Spleen (tissue), 7 donors: Measurements from ENCODE around the gene KAT6B.

Source experiments
- POLR2A ChIP-seq, 3 donors: fragments of 450-650 bp; IDR thresholded peaks; one replicate each; pipeline ENCODE4 v1.5.1; 2017; ENCODE audit warnings: antibody characterized with exemption in 3 of 3, mild to moderate bottlenecking in 1 of 3
- TF ChIP-seq, protein P1 (sequence below), 11 experiments: fragments of 200-600 bp in 7 of 11; fragments of 450-650 bp in 4 of 11; sonication (generic) in 4 of 11; IDR thresholded peaks in 8 of 11; conservative IDR thresholded peaks in 3 of 11; 1 replicate in 7 of 11; 2 replicates in 4 of 11; pipeline versions ENCODE4 v1.4.0 to v1.8.0; 2016 to 2021; ENCODE audit warnings: antibody characterized with exemption in 11 of 11, inconsistent platforms in 4 of 11, mild to moderate bottlenecking in 1 of 11
- donor health status: DM: no; HTN: no; CAD: no; lungs with moderate emphysema.
- donor health status: DM: no; HTN: no; CAD: no.
- donor health status: DM: no; HTN: no; CAD: no.

DNA sequence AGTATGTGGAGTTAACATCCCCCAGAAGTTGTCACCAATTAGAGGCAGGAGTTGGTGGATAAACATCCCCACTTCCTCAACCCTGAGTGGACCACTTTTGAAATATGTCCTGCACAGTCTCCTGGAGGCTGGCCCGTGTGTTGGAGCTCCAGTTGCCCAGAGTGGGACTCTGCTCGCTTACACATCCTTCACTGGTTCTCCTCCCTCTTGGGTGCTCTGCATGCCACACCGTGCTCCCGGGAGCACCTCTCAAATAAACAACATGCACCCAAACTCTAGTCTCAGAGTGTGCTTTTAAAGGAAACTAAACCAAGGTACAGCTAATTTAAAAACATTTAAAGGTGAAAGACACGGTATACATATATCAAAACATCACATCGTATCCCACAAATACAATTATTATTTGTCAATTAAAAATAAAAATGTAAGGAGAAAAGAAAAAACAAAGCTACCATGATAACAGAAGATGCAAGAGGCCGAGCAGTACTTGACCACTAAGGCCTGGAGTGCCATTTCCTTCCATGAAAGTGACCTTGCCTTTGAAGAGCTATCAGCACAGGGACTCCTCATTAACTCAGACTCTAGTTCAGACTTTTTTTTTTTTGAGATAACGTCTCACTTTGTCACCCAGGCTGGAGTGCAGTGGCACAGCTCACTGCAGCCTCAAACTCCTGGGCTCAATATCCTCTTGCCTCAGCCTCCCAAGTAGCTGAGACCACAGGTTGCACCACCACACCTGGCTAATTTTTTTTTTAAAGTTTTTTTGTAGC is 237.2 kb downstream of the KAT6B start:
- no peak for TF ChIP-seq POLR2A (IDR thresholded peaks at IDR 0.05)
- TF ChIP-seq, protein P1, sequence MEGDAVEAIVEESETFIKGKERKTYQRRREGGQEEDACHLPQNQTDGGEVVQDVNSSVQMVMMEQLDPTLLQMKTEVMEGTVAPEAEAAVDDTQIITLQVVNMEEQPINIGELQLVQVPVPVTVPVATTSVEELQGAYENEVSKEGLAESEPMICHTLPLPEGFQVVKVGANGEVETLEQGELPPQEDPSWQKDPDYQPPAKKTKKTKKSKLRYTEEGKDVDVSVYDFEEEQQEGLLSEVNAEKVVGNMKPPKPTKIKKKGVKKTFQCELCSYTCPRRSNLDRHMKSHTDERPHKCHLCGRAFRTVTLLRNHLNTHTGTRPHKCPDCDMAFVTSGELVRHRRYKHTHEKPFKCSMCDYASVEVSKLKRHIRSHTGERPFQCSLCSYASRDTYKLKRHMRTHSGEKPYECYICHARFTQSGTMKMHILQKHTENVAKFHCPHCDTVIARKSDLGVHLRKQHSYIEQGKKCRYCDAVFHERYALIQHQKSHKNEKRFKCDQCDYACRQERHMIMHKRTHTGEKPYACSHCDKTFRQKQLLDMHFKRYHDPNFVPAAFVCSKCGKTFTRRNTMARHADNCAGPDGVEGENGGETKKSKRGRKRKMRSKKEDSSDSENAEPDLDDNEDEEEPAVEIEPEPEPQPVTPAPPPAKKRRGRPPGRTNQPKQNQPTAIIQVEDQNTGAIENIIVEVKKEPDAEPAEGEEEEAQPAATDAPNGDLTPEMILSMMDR (IDR thresholded peaks at IDR 0.05 in 8 of 11, conservative IDR thresholded peaks at IDR 0.05 in 3 of 11), result no peak
